A549 (cell line): Measurements from ENCODE around the gene CAPZA1. TPM values are rescaled to one million over a fixed set of nuclear protein-coding genes. Genes with fewer than 3 reads are reported as not detected.

ENCODE experiments used
- ATAC-seq, 2 experiments: fragments of 200-7000 bp in 1 of 2; fragments of >200 bp in 1 of 2; cut with Nextera tagmentation in 1 of 2; cut with Tn5 transposase in 1 of 2; 3 replicates each; pipeline versions ENCODE4 v1.8.0 to v1.9.1; 2018 to 2020; ENCODE audit warnings: mild to moderate bottlenecking in 1 of 2, moderate library complexity in 1 of 2
- CTCF ChIA-PET: fragments of 300-600 bp; sonication (Branson Sonifier 250); formaldehyde crosslinking; extraction: SDS; loops from one replicate; lab custom pipeline; 2021; ENCODE audit warnings: antibody characterized with exemption, inconsistent platforms; lab: Yijun Ruan, JAX
- POLR2A ChIA-PET: fragments of 350-600 bp; formaldehyde crosslinking; extraction: SDS; loops from one replicate; lab custom pipeline; 2021; ENCODE audit warnings: antibody characterized with exemption, inconsistent platforms; lab: Yijun Ruan, JAX
- DNase-seq, 2 experiments: peaks; one replicate each; pipeline versions ENCODE4 v3.0.0 to v3.0.0-alpha.2; 2011 to 2016; ENCODE audit warnings: low read depth in 1 of 2, low spot score in 1 of 2
- FAIRE-seq: peaks from 2 replicates; lab custom pipeline; 2011; peaks lifted over from hg19 to GRCh38; lab: Jason Lieb, UNC
- H3K27ac ChIP-seq, 2 experiments: fragments of >200 bp; sonication (Bioruptor Twin); formaldehyde crosslinking; 3 replicates each; pipeline ENCODE4 v1.5.1; 2016 to 2017
- H3K4me1 ChIP-seq: fragments of >200 bp; sonication (Bioruptor Twin); formaldehyde crosslinking; 3 replicates; pipeline ENCODE4 v1.6.1; 2016
- H3K4me2 ChIP-seq: fragments of >200 bp; sonication (Bioruptor Twin); formaldehyde crosslinking; 3 replicates; pipeline ENCODE4 v1.6.1; 2016
- H3K4me3 ChIP-seq: fragments of >200 bp; sonication (Bioruptor Twin); formaldehyde crosslinking; 3 replicates; pipeline ENCODE4 v1.5.1; 2016
- H3K9me3 ChIP-seq: fragments of >200 bp; sonication (Bioruptor Twin); formaldehyde crosslinking; 3 replicates; pipeline ENCODE4 v1.6.1; 2016
- BCL3 ChIP-seq: fragments of >200 bp; sonication (Bioruptor Twin); formaldehyde crosslinking; IDR thresholded peaks from 3 replicates; pipeline ENCODE4 v1.6.1; 2016
- CBX8 ChIP-seq: fragments of 200-600 bp; sonication (generic); IDR thresholded peaks from 2 replicates; pipeline ENCODE4 v1.6.1; 2016
- CEBPB ChIP-seq, 2 experiments: fragments of >200 bp in 1 of 2; sonication (Bioruptor Twin) in 1 of 2; formaldehyde crosslinking in 1 of 2; IDR thresholded peaks; 2 replicates each; pipeline ENCODE4 v1.6.1; 2012 to 2016
- CHD4 ChIP-seq: fragments of 200-600 bp; sonication (generic); IDR thresholded peaks from 2 replicates; pipeline ENCODE4 v1.6.1; 2016; ENCODE audit warnings: antibody characterized with exemption, mild to moderate bottlenecking, borderline replicate concordance
- E2F6 ChIP-seq: IDR thresholded peaks from 2 replicates; pipeline ENCODE4 v1.6.1; 2012; ENCODE audit warnings: low read depth, borderline replicate concordance
- ELK1 ChIP-seq: fragments of 150-350 bp; IDR thresholded peaks from 2 replicates; pipeline ENCODE4 v1.6.1; 2014; ENCODE audit warnings: low read depth, mild to moderate bottlenecking, low read length
- ESRRA ChIP-seq: fragments of 150-350 bp; IDR thresholded peaks from 2 replicates; pipeline ENCODE4 v1.6.1; 2014; ENCODE audit warnings: mild to moderate bottlenecking, low read length, borderline replicate concordance
- FOSB ChIP-seq: fragments of 250-450 bp; sonication (Bioruptor Pico); IDR thresholded peaks from 2 replicates; pipeline ENCODE4 v1.5.0; 2020; ENCODE audit warnings: mild to moderate bottlenecking, moderate library complexity
- HDAC2 ChIP-seq: fragments of 200-600 bp; sonication (generic); IDR thresholded peaks from 2 replicates; pipeline ENCODE4 v1.6.1; 2016
- HEYL ChIP-seq: fragments of 250-450 bp; sonication (Bioruptor Pico); IDR thresholded peaks from 2 replicates; pipeline ENCODE4 v1.8.0; 2021; ENCODE audit warnings: mild to moderate bottlenecking, moderate library complexity
- JUN ChIP-seq, 2 experiments: fragments of >200 bp; sonication (Bioruptor Twin); formaldehyde crosslinking; IDR thresholded peaks; 2 replicates in 1 of 2; 3 replicates in 1 of 2; pipeline ENCODE4 v1.6.1; 2016 to 2017
- JUNB ChIP-seq: fragments of >200 bp; sonication (Bioruptor Twin); formaldehyde crosslinking; IDR thresholded peaks from 2 replicates; pipeline ENCODE4 v1.6.1; 2016
- MAFK ChIP-seq: fragments of 450-650 bp; IDR thresholded peaks from 2 replicates; pipeline ENCODE4 v1.6.1; 2014; ENCODE audit not compliant: partially characterized antibody
- MAX ChIP-seq: IDR thresholded peaks from 2 replicates; pipeline ENCODE4 v1.6.1; 2012
- PBX3 ChIP-seq: IDR thresholded peaks from 2 replicates; pipeline ENCODE4 v1.6.1; 2012
- POLR2AphosphoS2 ChIP-seq: conservative IDR thresholded peaks from 2 replicates; pipeline ENCODE4 v1.6.1; 2012; ENCODE audit warnings: low read length, improper control_type of control experiment, inconsistent platforms
- RAD21 ChIP-seq, 2 experiments: fragments of >200 bp in 1 of 2; sonication (Bioruptor Twin) in 1 of 2; formaldehyde crosslinking in 1 of 2; IDR thresholded peaks in 1 of 2; conservative IDR thresholded peaks in 1 of 2; 2 replicates in 1 of 2; 3 replicates in 1 of 2; pipeline ENCODE4 v1.6.1; 2012 to 2018; ENCODE audit warnings: inconsistent platforms in 1 of 2
- RARB ChIP-seq: fragments of 250-450 bp; sonication (Bioruptor Pico); IDR thresholded peaks from 2 replicates; pipeline ENCODE4 v1.8.0; 2021; ENCODE audit warnings: mild to moderate bottlenecking, moderate library complexity
- SMC3 ChIP-seq: fragments of >200 bp; sonication (Bioruptor Twin); formaldehyde crosslinking; IDR thresholded peaks from 3 replicates; pipeline ENCODE4 v1.6.1; 2018; ENCODE audit warnings: inconsistent platforms
- SREBF2 ChIP-seq: fragments of 450-650 bp; IDR thresholded peaks from 2 replicates; pipeline ENCODE4 v1.6.1; 2014; ENCODE audit warnings: mild to moderate bottlenecking, moderate library complexity
- TFCP2L1 ChIP-seq: fragments of 250-450 bp; sonication (Bioruptor Pico); IDR thresholded peaks from 2 replicates; pipeline ENCODE4 v1.5.0; 2021; ENCODE audit warnings: mild to moderate bottlenecking
- ZC3H11A ChIP-seq: fragments of 450-650 bp; IDR thresholded peaks from 2 replicates; pipeline ENCODE4 v1.6.1; 2014; ENCODE audit warnings: antibody characterized with exemption, mild to moderate bottlenecking
- ZNF302 ChIP-seq: fragments of 250-450 bp; sonication (Bioruptor Pico); IDR thresholded peaks from 2 replicates; pipeline ENCODE4 v1.9.0; 2021; ENCODE audit warnings: inconsistent platforms, mild to moderate bottlenecking, moderate library complexity
- ZSCAN20 ChIP-seq: fragments of 250-450 bp; sonication (Bioruptor Pico); IDR thresholded peaks from 2 replicates; pipeline ENCODE4 v1.8.0; 2022; ENCODE audit warnings: mild to moderate bottlenecking, moderate library complexity
- WGBS: methylation state at CpG from one replicate; pipeline ENCODE4 v1.1.6; 2017; ENCODE audit errors: missing lambda C conversion rate; 5-methylcytosine and 5-hydroxymethylcytosine counted together
- polyA plus RNA-seq, 4 experiments: library from polyadenylated mRNA; depleted of rRNA in 3 of 4; stranded (reverse); fragments of >200 nt; fragmentation: RNase III in 1 of 4; extraction: RNeasy Plus Mini Kit Qiagen cat#74134 plus additional on column Dnase treatment in 1 of 4; gene quantifications; 2 replicates in 3 of 4; 3 replicates in 1 of 4; pipeline ENCODE4 v1.2.3, GENCODE V29; 2011 to 2017

Gene CAPZA1
- polyA plus RNA-seq, 2 of the 4 experiments (the other 2 are of a cell fraction), result 103 to 136 TPM

GRCh38 chr1:112708489-112708888 lies 88.9 kb downstream of the CAPZA1 start:
- ATAC-seq, result no peak
- DNase-seq, result no peak
- Histone ChIP-seq H3K9me3 (no peaks in the 10 kb centered on the region), H3K27ac (no peak overlapping the region), H3K4me2 (peak overlapping the region; percentile 94; the same call in 1 of the 3 replicates), H3K4me1 (peaks cover 20% of the 10 kb centered on the region), H3K4me3 (no peak overlapping the region)
- POLR2A ChIA-PET, result no interaction called here
- WGBS, result 93% methylated on average over 3 of the region's 3 CpGs
- FAIRE-seq, result no peak
- TF ChIP-seq PBX3 (no peak), TFCP2L1 (no peak), CHD4 (no peak)
- CTCF ChIA-PET, result interaction anchor here (0.5 to 18.0 kb wide), 16 partner anchors 8 to 1090 kb away, joined by 3 to 576 read pairs (median 6); partner anchors contain the start of genes MOV10 and PPM1J

GRCh38 chr1:112710159-112710558 lies 90.5 kb downstream of the CAPZA1 start:
- Histone ChIP-seq H3K4me2 (no peak overlapping the region), H3K4me1 (peaks cover 12% of the 10 kb centered on the region; the same call in 2 of the 3 replicates), H3K27ac (no peak overlapping the region), H3K4me3 (no peak overlapping the region), H3K9me3 (no peaks in the 10 kb centered on the region)
- ChIA-PET POLR2A (interaction anchor here (0.6 kb wide), 1 partner anchor 302 kb away, joined by 10 read pairs; no protein-coding TSS in a partner anchor), CTCF (interaction anchor here (1.0 to 18.0 kb wide), 5 partner anchors 9 to 319 kb away, joined by 3 to 576 read pairs (median 8); partner anchors contain the start of gene MOV10)
- FAIRE-seq, result no peak
- WGBS, result 75% methylated on average over 7 of the region's 7 CpGs
- no peak for DNase-seq
- TF ChIP-seq FOSB (CRISPR knock-in tag) (no peak), RARB (CRISPR knock-in tag) (no peak), CBX8 (no peak), RAD21 (conservative IDR thresholded peaks at IDR 0.05 in 1 of 2, IDR thresholded peaks at IDR 0.05 in 1 of 2) (no peak), ZNF302 (CRISPR knock-in tag) (no peak), CEBPB (IDR thresholded peaks at IDR 0.05) (no peak), CHD4 (no peak), MAX (no peak), MAFK (no peak), HEYL (CRISPR knock-in tag) (no peak), JUNB (no peak), ZC3H11A (no peak), HDAC2 (no peak), POLR2AphosphoS2 (no peak), ELK1 (no peak), ESRRA (no peak)
- ATAC-seq, result no peak

- no peak for FAIRE-seq
- 73% methylated on average over 2 of the region's 3 CpGs for WGBS
Measured at GRCh38 chr1:112710586-112710985, 91.0 kb downstream of the CAPZA1 start.

More at GRCh38 chr1:112710586-112710985, 91.0 kb downstream of the CAPZA1 start:
- Histone ChIP-seq H3K4me3 (no peak overlapping the region), H3K27ac (no peak overlapping the region), H3K4me2 (no peak overlapping the region), H3K9me3 (no peaks in the 10 kb centered on the region), H3K4me1 (peaks cover 12% of the 10 kb centered on the region; the same call in 2 of the 3 replicates)
- DNase-seq (no peak), ATAC-seq (no peak)
- no peak for TF ChIP-seq SMC3
- no peak for TF ChIP-seq JUN (IDR thresholded peaks at IDR 0.05)
- no peak for TF ChIP-seq TFCP2L1
- TF ChIP-seq MAFK, result no peak
- no peak for TF ChIP-seq BCL3
- TF ChIP-seq E2F6, result no peak
- no peak for TF ChIP-seq SREBF2
- TF ChIP-seq ZSCAN20 (CRISPR knock-in tag), result no peak
- CTCF ChIA-PET, result interaction anchor here (0.8 to 18.0 kb wide), 5 partner anchors 9 to 319 kb away, joined by 3 to 576 read pairs (median 5); partner anchors contain the start of gene MOV10
- POLR2A ChIA-PET, result interaction anchor here (0.6 kb wide), 1 partner anchor 303 kb away, joined by 10 read pairs; no protein-coding TSS in a partner anchor
